Esophagus muscularis mucosa (tissue), 3 donors: Measurements from ENCODE around the gene MEF2D.

Experiments used
- CTCF ChIP-seq, 3 experiments: fragments of 200-600 bp in 2 of 3; fragments of 450-650 bp in 1 of 3; sonication (generic) in 2 of 3; IDR thresholded peaks; one replicate each; pipeline ENCODE4 v1.5.1; 2017 to 2019; ENCODE audit warnings: antibody characterized with exemption in 3 of 3, mild to moderate bottlenecking in 2 of 3, moderate library complexity in 1 of 3
- POLR2A ChIP-seq: fragments of 450-650 bp; IDR thresholded peaks from one replicate; pipeline ENCODE4 v1.6.1; 2017; ENCODE audit warnings: antibody characterized with exemption, moderate library complexity, mild to moderate bottlenecking, low read depth
- POLR2AphosphoS5 ChIP-seq, 2 donors: sonication (generic); formaldehyde crosslinking; IDR thresholded peaks; one replicate each; pipeline ENCODE4 v1.6.1; 2017; ENCODE audit warnings: antibody characterized with exemption in 2 of 2

- TF ChIP-seq CTCF (IDR thresholded peaks at IDR 0.05) (no peak), POLR2A (no peak), POLR2AphosphoS5 (IDR thresholded peaks at IDR 0.05) (no peak)
These were observed 56.1 kb downstream of the MEF2D start for GRCh38 chr1:156444407-156445001.
